T-cell (primary cell): ENCODE measurements around the gene DYNC1I1. TPM values are rescaled to one million over a fixed set of nuclear protein-coding genes. Genes with fewer than 3 reads are reported as not detected.

Source experiments
- ATAC-seq, 4 experiments: fragments of 200-7000 bp in 3 of 4; fragments of 150-1000 bp in 1 of 4; cut with Tn5 transposase; replicated peaks in 1 of 4; 1 replicate in 3 of 4; 2 replicates in 1 of 4; pipeline ENCODE4 v1.10.0; 2021; ENCODE audit warnings: moderate library complexity in 3 of 4, mild to moderate bottlenecking in 2 of 4, moderate number of reproducible peaks in 1 of 4
- CTCF ChIA-PET, 2 donors: fragments of 300-600 bp; sonication (Branson Sonifier 250); formaldehyde crosslinking; loops; one replicate each; lab custom pipeline; 2022; ENCODE audit warnings: antibody characterized with exemption in 2 of 2; lab: Charles Lee
- POLR2A ChIA-PET, 2 donors: fragments of 300-600 bp; sonication (Branson Sonifier 250); formaldehyde crosslinking; loops; one replicate each; lab custom pipeline; 2022; ENCODE audit warnings: antibody characterized with exemption in 2 of 2; lab: Charles Lee
- DNase-seq, 35 experiments: peaks; one replicate each; pipeline versions ENCODE4 v3.0.0 to v3.0.0-alpha.2; 2013 to 2023
- H3K27ac ChIP-seq: one replicate; pipeline ENCODE4 v1.5.1; 2013; ENCODE audit warnings: low read length
- H3K27me3 ChIP-seq, 2 experiments: replicated peaks in 1 of 2; 1 replicate in 1 of 2; 2 replicates in 1 of 2; pipeline versions ENCODE4 v1.6.1 to v1.7.0; 2013; ENCODE audit warnings: low read length in 1 of 2, mixed read lengths in 1 of 2; ENCODE audit not compliant: control insufficient read depth in 2 of 2, insufficient read depth in 2 of 2; ENCODE audit errors: extremely low read depth in 1 of 2
- H3K36me3 ChIP-seq, 2 donors: 1 replicate in 1 of 2; 2 replicates in 1 of 2; pipeline versions ENCODE4 v1.6.1 to v1.7.0; 2013; ENCODE audit warnings: low read length in 1 of 2; ENCODE audit not compliant: control insufficient read depth in 2 of 2, insufficient read depth in 1 of 2; ENCODE audit errors: extremely low read depth in 1 of 2
- H3K4me1 ChIP-seq, 2 experiments: 1 replicate in 1 of 2; 2 replicates in 1 of 2; pipeline versions ENCODE4 v1.6.1 to v1.7.0; 2013; ENCODE audit warnings: low read length in 2 of 2, mixed read lengths in 1 of 2; ENCODE audit not compliant: insufficient read depth in 2 of 2, control insufficient read depth in 1 of 2; ENCODE audit errors: extremely low read depth in 1 of 2
- H3K4me3 ChIP-seq, 2 donors: 1 replicate in 1 of 2; 2 replicates in 1 of 2; pipeline versions ENCODE4 v1.5.1 to v1.7.0; 2013; ENCODE audit warnings: mild to moderate bottlenecking in 2 of 2, low read length in 1 of 2, moderate library complexity in 1 of 2; ENCODE audit not compliant: control insufficient read depth in 1 of 2; ENCODE audit errors: extremely low read depth in 1 of 2
- H3K9me3 ChIP-seq: 2 replicates; pipeline ENCODE4 v1.7.0; 2013
- H3K27ac Mint-ChIP-seq, 2 donors: one replicate each; pipeline ENCODE4 v1.8.0; 2020 to 2021; ENCODE audit warnings: mild to moderate bottlenecking in 2 of 2, mixed read lengths in 2 of 2
- H3K27me3 Mint-ChIP-seq, 2 donors: one replicate each; pipeline ENCODE4 v1.8.0; 2021 to 2022; ENCODE audit warnings: mixed read lengths in 2 of 2
- H3K36me3 Mint-ChIP-seq: one replicate; pipeline ENCODE4 v1.8.0; 2021; ENCODE audit warnings: mixed read lengths
- H3K4me1 Mint-ChIP-seq, 3 donors: one replicate each; pipeline ENCODE4 v1.8.0; 2020 to 2022; ENCODE audit warnings: mixed read lengths in 3 of 3, mild to moderate bottlenecking in 1 of 3
- H3K4me3 Mint-ChIP-seq, 3 donors: one replicate each; pipeline ENCODE4 v1.8.0; 2020 to 2022; ENCODE audit warnings: mild to moderate bottlenecking in 3 of 3, mixed read lengths in 3 of 3, moderate library complexity in 3 of 3
- H3K9me3 Mint-ChIP-seq, 3 donors: one replicate each; pipeline ENCODE4 v1.8.0; 2020 to 2022; ENCODE audit warnings: mixed read lengths in 3 of 3
- WGBS: methylation state at CpG from one replicate; pipeline ENCODE4 v1.1.5; 2013; ENCODE audit warnings: missing lambda C conversion rate; ENCODE audit not compliant: insufficient coverage; 5-methylcytosine and 5-hydroxymethylcytosine counted together
- total RNA-seq, 35 experiments: library from RNA in 6 of 35; stranded (reverse) in 6 of 35; fragments of 120-200 nt in 1 of 35; gene quantifications; one replicate each; pipeline versions ENCODE4 v1.2.1 to v1.2.4 and lab custom pipeline; 2013 to 2026

The DYNC1I1 gene
- total RNA-seq, 5 donors from 2014 or later (not counting 1 experiment from before 2014, with no cell fraction given), result 0.16 TPM; not detected in 4

- Mint-ChIP-seq H3K27ac (no peak overlapping the region), H3K4me3 (no peak overlapping the region), H3K27me3 (no peaks in the 10 kb centered on the region), H3K36me3 (peaks cover 59% of the 10 kb centered on the region), H3K4me1 (no peaks in the 10 kb centered on the region), H3K9me3 (no peaks in the 10 kb centered on the region)
- no peak overlapping the region for H3K4me3 ChIP-seq
- no peaks in the 10 kb centered on the region for H3K4me1 ChIP-seq
- ATAC-seq (no peak), DNase-seq (no peak)
- H3K9me3 ChIP-seq, result no peaks in the 10 kb centered on the region
- ChIA-PET POLR2A (no interaction called here), CTCF (no interaction called here)
- WGBS, result 100% methylated on average over 1 of the region's 1 CpG
- H3K27me3 ChIP-seq, result no peaks in the 10 kb centered on the region
- H3K36me3 ChIP-seq, result peaks cover 2 to 4% of the 10 kb centered on the region in 2 donors
- H3K27ac ChIP-seq, result no peak overlapping the region
These were observed 371.3 kb downstream of the DYNC1I1 start for GRCh38 chr7:96143495-96144259.

- ATAC-seq (no peak), DNase-seq (no peak)
- H3K9me3 Mint-ChIP-seq, result no peaks in the 10 kb centered on the region
- WGBS, result no CpG with 5 or more reads among the region's 1 CpG
- H3K36me3 Mint-ChIP-seq, result peaks cover 60% of the 10 kb centered on the region
- no peaks in the 10 kb centered on the region for H3K4me1 ChIP-seq
- no peaks in the 10 kb centered on the region for H3K27me3 ChIP-seq
- no peak overlapping the region for H3K4me3 Mint-ChIP-seq
- H3K4me1 Mint-ChIP-seq, result no peaks in the 10 kb centered on the region
- H3K27ac Mint-ChIP-seq, result no peak overlapping the region
- ChIA-PET POLR2A (no interaction called here), CTCF (no interaction called here)
- H3K9me3 ChIP-seq, result no peaks in the 10 kb centered on the region
- no peak overlapping the region for H3K27ac ChIP-seq
- H3K36me3 ChIP-seq, result peaks cover 2 to 4% of the 10 kb centered on the region in 2 donors
- H3K27me3 Mint-ChIP-seq, result no peaks in the 10 kb centered on the region
- H3K4me3 ChIP-seq, result no peak overlapping the region
These were observed 371.8 kb downstream of the DYNC1I1 start for GRCh38 chr7:96144260-96144526.

Other genes starting within 250 kb of the DYNC1I1 start
- under 1 TPM in 3 of 5 donors, not detected in 2; 0.44 to 0.67 (median 0.62) TPM for gene PDK4, start 176.0 kb upstream of the DYNC1I1 start, total RNA-seq